Lung (tissue), 12 donors: ENCODE data around the gene CANT1. TPM values are rescaled to one million over a fixed set of nuclear protein-coding genes. Genes with fewer than 3 reads are reported as not detected.
"Not testable (repeated sequence)": the region's sequence is repeated elsewhere in the genome, so short reads cannot be mapped to it uniquely, and the experiment has no call there.

ENCODE experiments used
- ATAC-seq: fragments of 200-7000 bp; cut with Tn5 transposase; one replicate; pipeline ENCODE4 v1.9.1; 2020; ENCODE audit warnings: moderate number of reproducible peaks; ENCODE audit not compliant: insufficient read depth, low FRiP score
- DNase-seq, 3 donors: peaks; one replicate each; pipeline ENCODE4 v3.0.0-alpha.2; 2013 to 2017
- H3K27ac ChIP-seq, 2 donors: one replicate each; pipeline ENCODE4 v1.5.1; 2013; ENCODE audit warnings: mild to moderate bottlenecking in 2 of 2, moderate library complexity in 2 of 2, control low read depth in 1 of 2, inconsistent platforms in 1 of 2, low read depth in 1 of 2, low read length in 1 of 2
- H3K27me3 ChIP-seq, 3 donors: one replicate each; pipeline ENCODE4 v1.5.1; 2013; ENCODE audit warnings: low read length in 2 of 3; ENCODE audit not compliant: control insufficient read depth in 3 of 3, insufficient read depth in 3 of 3
- H3K36me3 ChIP-seq, 4 donors: one replicate each; pipeline ENCODE4 v1.5.1; 2013; ENCODE audit warnings: low read length in 4 of 4, mild to moderate bottlenecking in 1 of 4, moderate library complexity in 1 of 4; ENCODE audit not compliant: control insufficient read depth in 4 of 4, insufficient read depth in 4 of 4
- H3K4me1 ChIP-seq, 5 donors: one replicate each; pipeline ENCODE4 v1.5.1; 2013; ENCODE audit warnings: low read length in 5 of 5, mild to moderate bottlenecking in 2 of 5, moderate library complexity in 1 of 5; ENCODE audit not compliant: control insufficient read depth in 5 of 5, insufficient read depth in 5 of 5
- H3K4me3 ChIP-seq: one replicate; pipeline ENCODE4 v1.5.1; 2013; ENCODE audit warnings: mild to moderate bottlenecking, control low read depth, moderate library complexity
- H3K9ac ChIP-seq, 2 donors: one replicate each; pipeline ENCODE4 v1.5.1; 2013; ENCODE audit warnings: low read length in 2 of 2, control low read depth in 1 of 2; ENCODE audit not compliant: insufficient read depth in 1 of 2
- H3K9me3 ChIP-seq, 4 donors: one replicate each; pipeline ENCODE4 v1.5.1; 2013; ENCODE audit warnings: low read length in 3 of 4, mild to moderate bottlenecking in 1 of 4, moderate library complexity in 1 of 4; ENCODE audit not compliant: control insufficient read depth in 4 of 4, insufficient read depth in 3 of 4
- CTCF ChIP-seq: IDR thresholded peaks from 2 replicates; pipeline ENCODE4 v1.5.1; 2012; ENCODE audit warnings: mild to moderate bottlenecking; ENCODE audit errors: control extremely low read depth, extremely low read depth
- WGBS, 2 donors: extraction: QIAGEN DNeasy Blood & Tissue Kit; methylation state at CpG; one replicate each; pipeline ENCODE4 v1.1.7; 2013; 5-methylcytosine and 5-hydroxymethylcytosine counted together
- polyA plus RNA-seq, 2 donors: library from polyadenylated mRNA; stranded (reverse); fragments of 200-250 nt; gene quantifications; one replicate each; pipeline ENCODE4 v1.2.1, GENCODE V29; 2013
- total RNA-seq, 2 donors: library from RNA; depleted of rRNA in 1 of 2; stranded (reverse); fragments of >200 nt in 1 of 2; gene quantifications; one replicate each; pipeline ENCODE4 v1.2.1, GENCODE V29; 2014 to 2021
- donor health status: control.
- donor health status: control.
- donor health status: Bipolar disorder and iron deficiency.
- donor health status: healthy.
- donor health status: DM: yes; HTN: yes; CAD: no.

The CANT1 gene
- total and polyA plus RNA-seq, 4 donors: 8.5 to 75.8 (median 48.7) TPM

DNA sequence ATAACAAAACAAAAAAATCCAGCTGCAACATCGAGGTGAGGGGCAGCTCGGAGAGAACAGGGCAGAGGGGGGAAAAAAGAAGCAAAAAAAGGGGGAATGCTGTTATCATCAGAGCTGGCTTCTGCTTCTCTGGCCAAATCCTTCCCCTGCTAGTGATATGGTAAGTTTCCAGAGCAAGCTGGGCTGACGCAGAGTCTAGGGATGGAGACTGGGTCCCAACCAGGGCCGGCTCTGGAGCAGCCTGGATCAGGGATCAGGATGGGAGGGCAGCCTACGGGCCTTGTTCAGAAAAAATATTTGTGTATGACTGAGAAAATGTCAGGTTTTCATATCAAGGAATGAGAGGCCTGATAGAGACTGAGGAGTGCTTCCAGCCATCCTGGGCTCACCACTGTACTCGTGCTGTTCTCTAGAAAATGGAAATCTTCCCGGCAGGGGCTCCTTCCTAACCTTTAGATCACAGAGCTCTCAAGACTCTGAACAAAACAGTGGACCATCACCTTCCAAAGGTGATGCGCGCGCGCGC lies 13.7 kb upstream of the CANT1 start:
- Histone ChIP-seq H3K27me3 (peaks cover 0 to 55% (median 9%) of the 10 kb centered on the region in 3 donors), H3K36me3 (no peaks in the 10 kb centered on the region), H3K9ac (no peak overlapping the region), H3K4me1 (peaks cover 8 to 49% (median 15%) of the 10 kb centered on the region in 5 donors), H3K9me3 (no peaks in the 10 kb centered on the region), H3K27ac (peak overlapping the region; percentile 48 to 82), H3K4me3 (no peak overlapping the region)
- no peak for DNase-seq
- WGBS, 2 donors: 82 to 84% methylated on average over 12 of the region's 12 CpGs
- ATAC-seq: no peak
- TF ChIP-seq CTCF: no peak

GRCh38 chr17:79022507-79022991 lies 13.0 kb upstream of the CANT1 start:
- Histone ChIP-seq H3K27ac (peak overlapping the region; percentile 48 to 82), H3K9ac (no peak overlapping the region), H3K9me3 (no peaks in the 10 kb centered on the region), H3K4me3 (no peak overlapping the region), H3K4me1 (peaks cover 8 to 42% (median 11%) of the 10 kb centered on the region in 5 donors), H3K27me3 (peaks cover 0 to 54% (median 9%) of the 10 kb centered on the region in 3 donors), H3K36me3 (no peaks in the 10 kb centered on the region)
- WGBS, 2 donors: 59 to 80% methylated on average over 9 of the region's 9 CpGs
- TF ChIP-seq CTCF: no peak
- no peak for ATAC-seq
- no peak for DNase-seq

DNA sequence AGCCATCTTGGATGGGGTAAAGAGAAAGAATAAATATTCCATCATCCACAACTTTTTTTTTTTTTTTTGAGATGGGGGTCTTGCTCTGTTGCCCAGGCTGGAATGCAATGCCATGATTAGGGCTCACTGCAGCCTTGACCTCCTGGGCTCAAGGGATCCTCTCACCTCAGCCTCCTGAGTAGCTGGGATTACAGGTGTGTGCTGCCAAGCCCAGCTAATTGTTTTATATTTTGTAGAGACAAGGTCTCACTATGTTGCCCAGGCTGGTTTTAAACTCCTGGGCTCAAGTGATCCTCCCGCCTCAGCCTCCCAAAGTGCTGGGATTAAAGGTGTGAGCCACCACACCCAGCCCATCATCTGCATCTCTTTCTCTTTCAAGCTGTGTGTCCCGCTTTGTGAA lies 12.4 kb upstream of the CANT1 start:
- Histone ChIP-seq H3K27me3 (peaks cover 0 to 47% (median 5%) of the 10 kb centered on the region in 3 donors), H3K4me1 (peaks cover 4 to 36% (median 7%) of the 10 kb centered on the region in 5 donors), H3K27ac (peak overlapping the region; percentile 48 to 53)
- H3K9ac ChIP-seq, ATAC-seq, H3K9me3 ChIP-seq, H3K4me3 ChIP-seq, H3K36me3 ChIP-seq, DNase-seq: not testable (repeated sequence)
- 84 to 93% methylated on average over 2 of the region's 2 CpGs for WGBS, 2 donors

- peaks cover 4 to 32% (median 6%) of the 10 kb centered on the region in 5 donors for H3K4me1 ChIP-seq
- no peak overlapping the region for H3K4me3 ChIP-seq
- no peaks in the 10 kb centered on the region for H3K9me3 ChIP-seq
- no peak overlapping the region for H3K9ac ChIP-seq
- H3K27ac ChIP-seq: peak overlapping the region; percentile 22 to 37
- no peak for DNase-seq
- peaks cover 0 to 40% (median 5%) of the 10 kb centered on the region in 3 donors for H3K27me3 ChIP-seq
- no peaks in the 10 kb centered on the region for H3K36me3 ChIP-seq
- WGBS, 2 donors: 70 to 77% methylated on average over 2 of the region's 2 CpGs
- ATAC-seq: no peak
- TF ChIP-seq CTCF: no peak
Measured at GRCh38 chr17:79020631-79021301, 11.2 kb upstream of the CANT1 start.
